Measurements from ENCODE around the gene PHF14. TPM values are rescaled to one million over a fixed set of nuclear protein-coding genes. Genes with fewer than 3 reads are reported as not detected.

The PHF14 gene
- total and polyA plus RNA-seq, 2 experiments from 2014 or later = 72.0 to 87.9 TPM

DNA sequence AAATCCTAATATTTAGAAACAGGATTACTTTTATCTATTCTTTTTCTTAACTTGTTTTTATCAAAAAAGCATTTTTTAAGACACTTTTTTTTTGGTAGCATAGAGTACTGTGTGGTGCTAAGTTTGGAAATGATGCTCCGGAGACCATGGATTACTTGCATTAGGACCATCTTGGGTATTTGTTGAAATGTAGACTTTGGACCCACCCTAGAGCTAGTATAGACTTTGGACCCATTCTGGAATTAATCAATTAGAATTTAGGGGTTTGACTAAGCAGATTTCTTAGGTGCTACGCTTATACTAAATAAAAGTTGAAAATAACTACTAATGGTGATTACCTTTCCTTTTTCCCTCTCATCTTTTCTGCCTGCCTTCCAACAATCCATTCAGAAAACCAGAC lies 80.4 kb downstream of the PHF14 start (continued):
- TF ChIP-seq, protein P1, sequence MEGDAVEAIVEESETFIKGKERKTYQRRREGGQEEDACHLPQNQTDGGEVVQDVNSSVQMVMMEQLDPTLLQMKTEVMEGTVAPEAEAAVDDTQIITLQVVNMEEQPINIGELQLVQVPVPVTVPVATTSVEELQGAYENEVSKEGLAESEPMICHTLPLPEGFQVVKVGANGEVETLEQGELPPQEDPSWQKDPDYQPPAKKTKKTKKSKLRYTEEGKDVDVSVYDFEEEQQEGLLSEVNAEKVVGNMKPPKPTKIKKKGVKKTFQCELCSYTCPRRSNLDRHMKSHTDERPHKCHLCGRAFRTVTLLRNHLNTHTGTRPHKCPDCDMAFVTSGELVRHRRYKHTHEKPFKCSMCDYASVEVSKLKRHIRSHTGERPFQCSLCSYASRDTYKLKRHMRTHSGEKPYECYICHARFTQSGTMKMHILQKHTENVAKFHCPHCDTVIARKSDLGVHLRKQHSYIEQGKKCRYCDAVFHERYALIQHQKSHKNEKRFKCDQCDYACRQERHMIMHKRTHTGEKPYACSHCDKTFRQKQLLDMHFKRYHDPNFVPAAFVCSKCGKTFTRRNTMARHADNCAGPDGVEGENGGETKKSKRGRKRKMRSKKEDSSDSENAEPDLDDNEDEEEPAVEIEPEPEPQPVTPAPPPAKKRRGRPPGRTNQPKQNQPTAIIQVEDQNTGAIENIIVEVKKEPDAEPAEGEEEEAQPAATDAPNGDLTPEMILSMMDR (conservative IDR thresholded peaks at IDR 0.05; ENCODE audit: low read depth in 2 of 2) = no peak
- TF ChIP-seq EZH2 (IDR thresholded peaks at IDR 0.05; ENCODE audit: low read depth, unreplicated experiment) (no peak), JUNB (IDR thresholded peaks at IDR 0.05; ENCODE audit: unreplicated experiment) (no peak), ZNF331 (CRISPR knock-in tag; IDR thresholded peaks at IDR 0.05; ENCODE audit: low read depth) (no peak), STAT1 (IDR thresholded peaks at IDR 0.05; ENCODE audit: unreplicated experiment) (no peak), ZNF114 (CRISPR knock-in tag; IDR thresholded peaks at IDR 0.05) (no peak), NANOG (IDR thresholded peaks at IDR 0.05; ENCODE audit: borderline replicate concordance) (no peak), POLR2AphosphoS5 (IDR thresholded peaks at IDR 0.05; ENCODE audit: low read depth) (no peak)

DNA sequence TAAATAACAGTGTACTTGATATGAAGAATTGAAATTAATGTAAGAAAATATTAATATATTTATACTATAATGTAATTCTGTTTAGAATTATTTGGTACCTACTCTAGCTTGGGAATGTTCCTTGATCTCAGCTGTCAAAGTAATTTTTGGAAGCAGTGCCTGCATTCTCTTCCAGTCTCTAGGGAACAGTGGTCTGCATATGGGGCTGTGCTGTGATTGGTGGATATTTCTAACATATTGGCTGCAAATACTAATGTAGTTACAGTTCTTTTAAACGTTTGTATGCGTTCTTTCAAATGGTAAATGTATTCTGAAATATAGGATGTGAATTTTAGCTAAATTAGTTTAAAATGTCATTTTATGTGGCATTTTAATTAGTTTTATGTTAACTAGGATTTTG lies 87.2 kb downstream of the PHF14 start:
- peaks cover 7% of the 10 kb centered on the region; the same call in 2 of the 3 replicates for H3K36me3 Mint-ChIP-seq (ENCODE audit: low read depth)
- no peaks in the 10 kb centered on the region for H3K36me3 ChIP-seq (ENCODE audit: insufficient read depth)
- no peaks in the 10 kb centered on the region for H3K9me3 Mint-ChIP-seq
- H3K4me3 Mint-ChIP-seq = no peak overlapping the region
- H3K27me3 ChIP-seq (ENCODE audit: insufficient read depth) = no peaks in the 10 kb centered on the region
- peaks cover 20% of the 10 kb centered on the region for H3K4me1 ChIP-seq (ENCODE audit: insufficient read depth)
- no peak overlapping the region for H3K27ac ChIP-seq (ENCODE audit: low read depth)
- H3K27me3 Mint-ChIP-seq (ENCODE audit: insufficient read depth, low read depth, poor library complexity) = no peaks in the 10 kb centered on the region
- H3K4me1 Mint-ChIP-seq = peaks cover 15% of the 10 kb centered on the region
- no peak overlapping the region for H3K4me3 ChIP-seq
- H3F3A ChIP-seq (replicated peaks; ENCODE audit: low read depth) = no peaks in the 10 kb centered on the region
- no peak overlapping the region for H2AFZ ChIP-seq
- DNase-seq (ENCODE audit: low spot score) (no peak), ATAC-seq (no peak)
- no peaks in the 10 kb centered on the region for H4K20me1 ChIP-seq (replicated peaks; ENCODE audit: insufficient read depth)
- no peak overlapping the region for H3K27ac Mint-ChIP-seq
- no peak overlapping the region for H3K4me2 ChIP-seq
- H3K79me2 ChIP-seq (replicated peaks; ENCODE audit: insufficient read depth) = no peaks in the 10 kb centered on the region
- no peaks in the 10 kb centered on the region for H3K9me2 ChIP-seq (ENCODE audit: insufficient read depth)
- TF ChIP-seq, protein P2, sequence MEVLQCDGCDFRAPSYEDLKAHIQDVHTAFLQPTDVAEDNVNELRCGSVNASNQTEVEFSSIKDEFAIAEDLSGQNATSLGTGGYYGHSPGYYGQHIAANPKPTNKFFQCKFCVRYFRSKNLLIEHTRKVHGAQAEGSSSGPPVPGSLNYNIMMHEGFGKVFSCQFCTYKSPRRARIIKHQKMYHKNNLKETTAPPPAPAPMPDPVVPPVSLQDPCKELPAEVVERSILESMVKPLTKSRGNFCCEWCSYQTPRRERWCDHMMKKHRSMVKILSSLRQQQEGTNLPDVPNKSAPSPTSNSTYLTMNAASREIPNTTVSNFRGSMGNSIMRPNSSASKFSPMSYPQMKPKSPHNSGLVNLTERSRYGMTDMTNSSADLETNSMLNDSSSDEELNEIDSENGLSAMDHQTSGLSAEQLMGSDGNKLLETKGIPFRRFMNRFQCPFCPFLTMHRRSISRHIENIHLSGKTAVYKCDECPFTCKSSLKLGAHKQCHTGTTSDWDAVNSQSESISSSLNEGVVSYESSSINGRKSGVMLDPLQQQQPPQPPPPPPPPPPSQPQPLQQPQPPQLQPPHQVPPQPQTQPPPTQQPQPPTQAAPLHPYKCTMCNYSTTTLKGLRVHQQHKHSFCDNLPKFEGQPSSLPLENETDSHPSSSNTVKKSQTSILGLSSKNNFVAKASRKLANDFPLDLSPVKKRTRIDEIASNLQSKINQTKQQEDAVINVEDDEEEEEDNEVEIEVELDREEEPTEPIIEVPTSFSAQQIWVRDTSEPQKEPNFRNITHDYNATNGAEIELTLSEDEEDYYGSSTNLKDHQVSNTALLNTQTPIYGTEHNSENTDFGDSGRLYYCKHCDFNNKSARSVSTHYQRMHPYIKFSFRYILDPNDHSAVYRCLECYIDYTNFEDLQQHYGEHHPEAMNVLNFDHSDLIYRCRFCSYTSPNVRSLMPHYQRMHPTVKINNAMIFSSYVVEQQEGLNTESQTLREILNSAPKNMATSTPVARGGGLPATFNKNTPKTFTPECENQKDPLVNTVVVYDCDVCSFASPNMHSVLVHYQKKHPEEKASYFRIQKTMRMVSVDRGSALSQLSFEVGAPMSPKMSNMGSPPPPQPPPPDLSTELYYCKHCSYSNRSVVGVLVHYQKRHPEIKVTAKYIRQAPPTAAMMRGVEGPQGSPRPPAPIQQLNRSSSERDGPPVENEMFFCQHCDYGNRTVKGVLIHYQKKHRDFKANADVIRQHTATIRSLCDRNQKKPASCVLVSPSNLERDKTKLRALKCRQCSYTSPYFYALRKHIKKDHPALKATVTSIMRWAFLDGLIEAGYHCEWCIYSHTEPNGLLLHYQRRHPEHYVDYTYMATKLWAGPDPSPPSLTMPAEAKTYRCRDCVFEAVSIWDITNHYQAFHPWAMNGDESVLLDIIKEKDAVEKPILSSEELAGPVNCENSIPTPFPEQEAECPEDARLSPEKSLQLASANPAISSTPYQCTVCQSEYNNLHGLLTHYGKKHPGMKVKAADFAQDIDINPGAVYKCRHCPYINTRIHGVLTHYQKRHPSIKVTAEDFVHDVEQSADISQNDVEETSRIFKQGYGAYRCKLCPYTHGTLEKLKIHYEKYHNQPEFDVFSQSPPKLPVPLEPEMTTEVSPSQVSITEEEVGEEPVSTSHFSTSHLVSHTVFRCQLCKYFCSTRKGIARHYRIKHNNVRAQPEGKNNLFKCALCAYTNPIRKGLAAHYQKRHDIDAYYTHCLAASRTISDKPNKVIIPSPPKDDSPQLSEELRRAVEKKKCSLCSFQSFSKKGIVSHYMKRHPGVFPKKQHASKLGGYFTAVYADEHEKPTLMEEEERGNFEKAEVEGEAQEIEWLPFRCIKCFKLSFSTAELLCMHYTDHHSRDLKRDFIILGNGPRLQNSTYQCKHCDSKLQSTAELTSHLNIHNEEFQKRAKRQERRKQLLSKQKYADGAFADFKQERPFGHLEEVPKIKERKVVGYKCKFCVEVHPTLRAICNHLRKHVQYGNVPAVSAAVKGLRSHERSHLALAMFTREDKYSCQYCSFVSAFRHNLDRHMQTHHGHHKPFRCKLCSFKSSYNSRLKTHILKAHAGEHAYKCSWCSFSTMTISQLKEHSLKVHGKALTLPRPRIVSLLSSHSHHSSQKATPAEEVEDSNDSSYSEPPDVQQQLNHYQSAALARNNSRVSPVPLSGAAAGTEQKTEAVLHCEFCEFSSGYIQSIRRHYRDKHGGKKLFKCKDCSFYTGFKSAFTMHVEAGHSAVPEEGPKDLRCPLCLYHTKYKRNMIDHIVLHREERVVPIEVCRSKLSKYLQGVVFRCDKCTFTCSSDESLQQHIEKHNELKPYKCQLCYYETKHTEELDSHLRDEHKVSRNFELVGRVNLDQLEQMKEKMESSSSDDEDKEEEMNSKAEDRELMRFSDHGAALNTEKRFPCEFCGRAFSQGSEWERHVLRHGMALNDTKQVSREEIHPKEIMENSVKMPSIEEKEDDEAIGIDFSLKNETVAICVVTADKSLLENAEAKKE (CRISPR knock-in tag; IDR thresholded peaks at IDR 0.05) = no peak
- TF ChIP-seq EZH2 (IDR thresholded peaks at IDR 0.05; ENCODE audit: low read depth, unreplicated experiment) (no peak), JUNB (IDR thresholded peaks at IDR 0.05; ENCODE audit: unreplicated experiment) (no peak), POLR2AphosphoS5 (IDR thresholded peaks at IDR 0.05; ENCODE audit: low read depth) (no peak), ZNF114 (CRISPR knock-in tag; IDR thresholded peaks at IDR 0.05) (no peak), NANOG (IDR thresholded peaks at IDR 0.05; ENCODE audit: borderline replicate concordance) (no peak), CREB1 (CRISPR knock-in tag; IDR thresholded peaks at IDR 0.05; ENCODE audit: low read depth) (no peak), STAT1 (IDR thresholded peaks at IDR 0.05; ENCODE audit: unreplicated experiment) (no peak), EZH2phosphoT487 (IDR thresholded peaks at IDR 0.05; ENCODE audit: unreplicated experiment) (no peak), ZNF331 (CRISPR knock-in tag; IDR thresholded peaks at IDR 0.05; ENCODE audit: low read depth) (no peak)
- TF ChIP-seq, protein P3, sequence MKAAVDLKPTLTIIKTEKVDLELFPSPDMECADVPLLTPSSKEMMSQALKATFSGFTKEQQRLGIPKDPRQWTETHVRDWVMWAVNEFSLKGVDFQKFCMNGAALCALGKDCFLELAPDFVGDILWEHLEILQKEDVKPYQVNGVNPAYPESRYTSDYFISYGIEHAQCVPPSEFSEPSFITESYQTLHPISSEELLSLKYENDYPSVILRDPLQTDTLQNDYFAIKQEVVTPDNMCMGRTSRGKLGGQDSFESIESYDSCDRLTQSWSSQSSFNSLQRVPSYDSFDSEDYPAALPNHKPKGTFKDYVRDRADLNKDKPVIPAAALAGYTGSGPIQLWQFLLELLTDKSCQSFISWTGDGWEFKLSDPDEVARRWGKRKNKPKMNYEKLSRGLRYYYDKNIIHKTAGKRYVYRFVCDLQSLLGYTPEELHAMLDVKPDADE (IDR thresholded peaks at IDR 0.05) = no peak
- TF ChIP-seq, protein P4, sequence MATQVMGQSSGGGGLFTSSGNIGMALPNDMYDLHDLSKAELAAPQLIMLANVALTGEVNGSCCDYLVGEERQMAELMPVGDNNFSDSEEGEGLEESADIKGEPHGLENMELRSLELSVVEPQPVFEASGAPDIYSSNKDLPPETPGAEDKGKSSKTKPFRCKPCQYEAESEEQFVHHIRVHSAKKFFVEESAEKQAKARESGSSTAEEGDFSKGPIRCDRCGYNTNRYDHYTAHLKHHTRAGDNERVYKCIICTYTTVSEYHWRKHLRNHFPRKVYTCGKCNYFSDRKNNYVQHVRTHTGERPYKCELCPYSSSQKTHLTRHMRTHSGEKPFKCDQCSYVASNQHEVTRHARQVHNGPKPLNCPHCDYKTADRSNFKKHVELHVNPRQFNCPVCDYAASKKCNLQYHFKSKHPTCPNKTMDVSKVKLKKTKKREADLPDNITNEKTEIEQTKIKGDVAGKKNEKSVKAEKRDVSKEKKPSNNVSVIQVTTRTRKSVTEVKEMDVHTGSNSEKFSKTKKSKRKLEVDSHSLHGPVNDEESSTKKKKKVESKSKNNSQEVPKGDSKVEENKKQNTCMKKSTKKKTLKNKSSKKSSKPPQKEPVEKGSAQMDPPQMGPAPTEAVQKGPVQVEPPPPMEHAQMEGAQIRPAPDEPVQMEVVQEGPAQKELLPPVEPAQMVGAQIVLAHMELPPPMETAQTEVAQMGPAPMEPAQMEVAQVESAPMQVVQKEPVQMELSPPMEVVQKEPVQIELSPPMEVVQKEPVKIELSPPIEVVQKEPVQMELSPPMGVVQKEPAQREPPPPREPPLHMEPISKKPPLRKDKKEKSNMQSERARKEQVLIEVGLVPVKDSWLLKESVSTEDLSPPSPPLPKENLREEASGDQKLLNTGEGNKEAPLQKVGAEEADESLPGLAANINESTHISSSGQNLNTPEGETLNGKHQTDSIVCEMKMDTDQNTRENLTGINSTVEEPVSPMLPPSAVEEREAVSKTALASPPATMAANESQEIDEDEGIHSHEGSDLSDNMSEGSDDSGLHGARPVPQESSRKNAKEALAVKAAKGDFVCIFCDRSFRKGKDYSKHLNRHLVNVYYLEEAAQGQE (IDR thresholded peaks at IDR 0.05; ENCODE audit: unreplicated experiment) = no peak
